GM18861 (cell line): ENCODE measurements around the gene LPP.

Source experiments
- ATAC-seq: cut with Tn5 transposase; IDR thresholded peaks from one replicate; pipeline ENCODE4 v1.9.1; 2021; ENCODE audit not compliant: unreplicated experiment

The LPP gene

DNA sequence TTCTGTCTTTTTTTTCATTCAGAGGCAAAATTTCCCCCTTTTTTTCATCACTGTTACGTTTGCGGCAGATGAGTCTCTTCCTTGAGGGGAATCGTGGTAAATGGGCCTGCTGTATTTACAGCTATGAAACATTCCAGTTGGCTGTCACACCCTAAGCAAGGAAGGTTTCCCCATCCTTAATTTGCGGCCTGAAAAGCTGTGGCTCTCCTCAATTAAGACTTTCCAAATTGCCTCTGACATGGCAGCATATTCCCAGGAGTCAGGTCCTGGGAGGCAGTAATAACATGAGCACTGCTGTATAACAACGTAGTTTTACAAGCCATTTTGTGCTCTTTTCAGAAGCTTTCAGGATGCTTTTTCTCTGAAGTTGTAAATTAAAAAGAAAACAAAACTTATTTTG lies 420.9 kb downstream of the LPP start:
- ATAC-seq, result no peak

DNA sequence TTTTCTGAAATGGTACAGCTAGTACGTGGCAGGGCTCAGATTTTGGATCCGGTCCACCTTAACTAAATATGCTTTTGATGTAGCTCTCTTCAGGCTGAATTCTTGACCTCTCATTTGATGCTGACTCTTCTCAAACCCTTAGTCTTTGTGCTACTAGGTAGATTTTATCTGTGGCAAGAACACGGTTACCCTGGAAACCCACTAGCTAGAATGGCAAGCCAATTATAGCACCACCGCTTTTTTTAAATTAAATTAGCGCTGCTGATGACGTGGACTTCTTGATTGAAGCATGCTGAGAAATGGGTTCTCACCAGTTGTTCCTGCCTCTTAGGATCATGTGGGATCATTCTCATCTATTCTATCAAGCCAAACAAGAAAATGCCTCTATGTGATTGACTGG lies 421.5 kb downstream of the LPP start:
- no peak for ATAC-seq

DNA sequence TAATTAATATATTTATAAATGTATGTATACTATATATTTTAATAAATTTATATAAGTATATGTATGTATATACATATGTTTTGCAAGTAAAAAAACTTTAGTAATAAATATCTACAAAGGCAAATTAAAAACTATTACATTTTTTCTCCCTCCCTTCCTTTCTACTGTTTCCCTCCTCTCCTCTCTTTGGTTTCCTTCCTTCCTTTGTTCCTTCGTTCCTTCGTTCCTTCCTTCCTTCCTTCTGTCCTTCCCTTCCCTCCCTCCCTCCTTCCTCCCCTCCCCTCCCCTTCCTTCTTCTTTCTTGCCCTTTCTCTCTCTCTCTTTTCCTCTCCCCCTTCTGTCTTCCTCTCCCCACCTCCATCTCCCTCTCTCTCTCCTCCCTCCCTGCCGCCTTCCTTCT lies 423.6 kb downstream of the LPP start:
- no peak for ATAC-seq

DNA sequence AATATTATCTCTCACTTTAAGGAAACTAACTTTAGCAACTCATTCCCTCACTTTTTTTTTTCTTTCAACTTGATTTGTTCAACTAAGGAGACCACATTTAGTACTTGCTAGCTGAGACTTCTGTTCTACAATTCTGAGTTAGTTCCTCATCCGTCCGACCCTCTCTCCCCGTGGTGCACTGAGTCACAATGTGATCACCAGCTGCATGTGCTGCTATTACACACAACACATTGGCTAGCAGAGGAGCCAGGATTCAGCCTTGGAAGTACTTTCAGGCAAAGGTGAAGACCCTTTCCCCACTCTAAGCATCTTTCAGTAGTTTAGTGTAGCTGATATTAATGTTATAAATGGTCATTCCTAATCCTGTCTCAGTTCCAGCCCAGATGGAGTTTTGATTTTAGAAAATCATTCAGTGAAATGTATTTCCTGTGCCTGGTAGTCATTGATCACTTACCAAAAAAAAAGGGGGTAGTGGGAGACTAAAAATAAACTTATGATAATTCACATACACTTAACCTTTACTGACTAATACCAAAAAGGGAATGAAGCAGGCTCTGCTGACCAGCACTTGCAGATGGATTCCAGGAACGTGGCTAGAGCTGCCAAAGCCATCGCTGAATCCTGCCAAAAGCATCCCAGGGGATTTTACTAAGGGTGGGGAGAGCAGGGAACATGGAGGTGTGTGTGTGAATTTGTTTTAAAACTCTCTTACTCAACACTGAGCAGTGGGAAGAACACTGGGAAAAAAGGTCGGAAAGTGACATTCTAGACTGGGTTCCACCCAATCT lies 424.8 kb downstream of the LPP start:
- no peak for ATAC-seq

DNA sequence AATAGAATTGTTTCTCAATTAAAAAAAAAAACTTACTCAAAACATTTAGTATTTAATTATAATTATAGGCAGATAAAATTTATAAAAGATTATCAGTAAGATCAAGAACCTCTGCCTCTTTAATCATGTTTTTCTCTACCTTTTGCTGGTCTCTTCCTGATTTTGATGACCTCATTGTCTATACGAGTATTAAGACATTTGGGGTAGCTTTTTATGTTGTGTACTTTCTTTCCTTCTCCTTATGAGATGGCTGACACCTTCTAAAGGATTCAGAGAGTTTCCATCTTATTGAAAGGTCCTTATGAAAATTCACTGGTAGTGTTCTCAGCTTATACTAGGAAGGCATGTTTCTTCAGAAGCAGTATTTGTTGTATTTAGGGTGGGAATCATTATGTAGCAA lies 426.3 kb downstream of the LPP start:
- no peak for ATAC-seq

DNA sequence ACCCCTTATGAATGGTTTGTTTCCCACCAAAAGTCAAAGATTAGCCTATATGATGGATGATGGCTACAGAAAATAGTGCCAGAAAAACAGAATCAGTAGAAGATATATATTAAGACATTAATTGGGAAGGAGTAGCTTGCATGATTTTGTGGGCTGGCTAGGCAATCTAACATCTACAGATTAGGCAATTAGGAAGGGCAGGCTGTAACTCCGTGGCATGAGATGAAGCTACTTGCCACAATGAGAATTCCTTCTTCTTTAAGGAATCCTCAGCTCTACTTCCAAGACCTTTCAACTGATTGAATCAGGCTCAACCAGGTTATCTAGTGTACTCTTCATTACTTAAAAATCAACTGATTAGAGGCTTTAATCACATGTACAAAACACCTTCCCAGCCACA lies 426.7 kb downstream of the LPP start:
- ATAC-seq, result no peak

DNA sequence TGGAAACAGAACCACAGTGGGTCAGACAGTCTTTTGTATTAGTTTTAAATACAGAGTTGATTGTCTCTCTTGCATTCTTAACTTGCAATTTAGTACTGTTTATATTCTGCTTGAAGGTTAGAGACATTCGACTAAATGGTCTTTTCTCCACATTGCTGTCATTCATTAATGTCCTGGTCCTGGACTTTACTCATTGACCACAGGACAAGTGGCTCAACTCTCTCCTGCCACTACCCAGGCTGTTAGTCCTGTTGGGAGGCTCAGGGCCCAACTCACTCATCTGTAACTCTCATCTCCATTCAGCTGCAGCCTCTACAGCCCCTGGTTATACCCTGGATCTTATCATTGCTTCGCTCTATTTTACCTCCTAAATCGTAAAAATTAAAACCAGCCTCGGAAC lies 427.4 kb downstream of the LPP start:
- ATAC-seq, result no peak

DNA sequence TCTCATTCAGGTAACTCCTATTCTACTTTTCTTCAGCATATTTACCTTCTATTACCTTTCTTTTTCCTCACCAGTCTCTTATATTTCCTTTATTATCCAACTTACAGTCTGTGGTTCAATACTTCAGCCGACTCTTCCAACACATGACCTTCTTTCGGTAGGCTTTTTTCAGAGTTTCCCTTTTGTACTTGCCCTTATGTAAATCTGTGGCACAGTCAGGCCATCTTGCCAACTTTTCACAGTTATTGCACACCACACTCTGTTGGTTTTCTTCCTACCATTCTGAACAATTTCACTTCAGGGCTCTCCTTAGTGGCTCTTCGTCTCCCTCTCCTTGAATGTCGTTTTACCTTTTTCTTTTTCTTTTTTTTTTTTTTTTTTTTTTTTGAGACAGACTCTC lies 427.8 kb downstream of the LPP start:
- no peak for ATAC-seq

DNA sequence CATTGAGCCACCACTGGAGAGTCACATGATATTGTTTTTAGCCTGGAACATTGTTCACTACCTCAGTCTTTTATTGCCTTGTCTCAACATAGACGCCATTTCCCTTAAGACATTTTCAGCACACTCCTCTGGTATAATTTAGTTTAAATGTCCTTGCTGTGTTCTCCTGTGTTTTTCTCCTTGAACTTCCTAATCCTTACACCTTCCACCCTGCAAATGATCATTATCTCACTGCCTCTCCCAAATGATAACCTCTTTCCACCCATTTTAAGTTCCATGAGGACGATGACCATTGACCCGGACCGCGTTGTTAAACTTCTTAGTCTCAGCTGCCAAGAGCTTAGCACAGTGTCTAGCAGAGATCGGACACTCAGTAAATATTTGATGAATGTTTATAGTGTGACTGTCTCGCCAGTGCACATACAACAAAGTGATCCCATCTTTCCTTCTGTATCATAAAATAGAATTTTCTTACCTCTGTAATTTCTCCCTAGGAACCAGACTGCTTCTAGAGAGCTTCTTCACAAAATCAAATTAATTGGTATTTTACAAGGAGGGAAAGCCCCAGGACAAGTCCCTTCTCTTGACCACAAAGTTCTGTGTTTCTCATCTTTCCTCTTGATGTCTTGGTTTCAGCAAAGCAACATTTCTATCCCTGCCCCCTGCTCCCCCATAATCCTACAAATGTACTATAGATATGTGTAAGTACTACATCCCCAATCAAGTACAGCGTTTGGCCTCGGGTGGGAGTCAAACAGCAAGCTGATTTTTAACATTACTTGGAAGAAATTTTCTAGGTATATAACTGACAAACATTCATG lies 429.6 kb downstream of the LPP start:
- ATAC-seq, result no peak

DNA sequence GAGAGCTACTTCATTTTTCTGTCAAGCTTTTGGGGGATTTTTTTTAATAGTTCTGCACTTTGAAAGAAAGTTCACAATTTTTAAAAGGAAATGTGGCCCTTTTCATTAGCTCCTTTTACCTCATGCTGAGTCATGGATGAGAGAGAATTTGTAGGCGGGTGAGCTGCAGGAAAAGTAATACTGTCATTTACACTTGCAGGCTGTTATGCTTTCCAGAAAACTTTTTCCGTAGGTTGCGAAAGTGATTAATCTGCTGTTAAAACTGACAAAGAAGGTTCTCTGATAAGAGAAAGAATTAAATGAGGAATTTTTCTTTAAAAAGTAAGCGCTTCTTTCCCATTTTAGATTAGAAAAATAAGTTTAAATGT lies 430.2 kb downstream of the LPP start:
- ATAC-seq, result no peak

DNA sequence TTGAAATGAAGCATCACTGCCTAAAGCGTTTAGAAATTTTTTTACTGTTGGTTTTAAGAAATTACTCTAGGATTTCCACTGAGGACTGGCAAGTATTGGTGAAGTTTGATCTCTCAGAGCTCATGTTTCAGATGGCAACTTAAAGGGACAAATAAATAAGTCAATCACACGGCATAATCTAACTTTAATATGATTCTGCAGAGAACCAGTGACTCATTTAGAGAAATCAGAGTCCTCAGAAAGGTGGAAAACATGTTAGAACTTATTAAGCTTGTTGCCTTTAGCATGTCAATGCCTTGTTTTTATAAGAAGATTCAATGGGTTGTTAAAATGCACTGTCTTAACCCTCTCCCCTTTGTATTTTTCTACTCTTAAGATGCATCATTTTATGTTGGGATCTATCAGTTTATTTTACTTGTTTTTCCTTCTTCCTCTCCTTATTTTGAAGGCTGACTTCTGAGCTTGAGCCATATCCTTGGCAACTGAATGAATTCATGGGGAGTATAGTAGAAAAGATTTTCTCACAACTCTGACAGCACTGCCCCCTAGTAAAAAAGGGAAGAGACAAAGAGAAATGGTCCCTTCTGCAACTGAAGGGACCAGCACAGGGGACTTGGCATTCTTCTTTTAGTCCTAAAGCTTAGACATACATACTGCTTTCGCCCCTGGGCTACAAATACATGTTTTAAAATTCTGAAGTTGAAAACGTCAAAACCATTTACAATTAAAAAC lies 431.2 kb downstream of the LPP start:
- ATAC-seq, result no peak

DNA sequence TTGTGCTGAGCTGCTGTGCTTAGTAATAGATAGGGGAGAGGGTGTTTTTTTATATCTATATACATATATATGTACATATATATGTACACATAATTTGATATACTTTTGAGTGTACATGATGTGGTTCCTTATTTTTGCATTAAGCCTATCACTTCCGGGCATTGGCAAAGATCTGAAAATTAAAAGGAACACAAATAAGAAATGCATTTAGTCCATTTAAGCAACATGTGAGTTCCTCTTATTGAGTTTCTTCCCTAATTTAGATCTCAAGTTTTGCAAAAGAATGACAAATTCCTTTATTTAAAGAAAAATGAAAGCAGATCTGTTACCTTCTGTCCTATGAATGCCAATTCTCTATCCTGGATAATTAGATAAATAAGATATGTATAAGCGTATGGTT lies 435.1 kb downstream of the LPP start:
- ATAC-seq, result no peak

DNA sequence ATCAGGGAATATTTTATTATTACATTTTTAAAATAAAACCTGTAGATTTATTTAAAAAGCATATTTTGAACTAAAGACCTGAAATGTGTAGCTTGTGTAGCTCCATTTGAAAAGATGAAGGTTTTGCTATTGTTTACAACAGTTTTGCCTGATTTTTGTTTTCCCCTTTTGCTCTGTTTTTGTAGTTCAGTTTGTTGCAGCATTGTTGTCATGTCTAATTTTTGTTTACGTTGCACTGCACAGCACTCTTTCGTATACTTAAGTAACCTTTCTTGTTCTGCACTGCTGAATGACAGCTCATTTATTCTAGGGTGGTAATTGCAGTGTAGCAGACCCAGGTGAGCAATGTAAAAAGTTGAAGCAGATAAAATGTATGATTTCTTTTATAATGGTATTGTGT lies 435.8 kb downstream of the LPP start:
- ATAC-seq, result no peak

DNA sequence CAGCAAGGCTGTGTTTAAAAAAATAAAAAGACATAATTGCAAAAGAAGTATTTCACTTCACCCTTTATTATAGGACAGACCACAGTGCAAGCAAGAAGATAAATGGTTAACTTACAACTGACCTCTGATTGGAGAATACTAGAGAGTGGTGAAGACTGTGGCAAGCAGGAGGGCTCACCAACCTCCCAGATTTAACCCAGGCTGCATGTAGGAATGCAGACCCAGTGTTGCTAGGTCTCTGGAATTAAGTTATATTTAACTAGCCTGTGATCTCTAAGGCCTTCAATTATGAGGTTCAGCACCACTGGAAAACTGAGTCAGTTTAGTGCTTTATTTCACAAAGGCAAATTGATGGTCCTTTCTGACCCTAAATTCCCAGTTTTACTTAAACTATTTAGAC lies 436.6 kb downstream of the LPP start:
- ATAC-seq, result no peak

DNA sequence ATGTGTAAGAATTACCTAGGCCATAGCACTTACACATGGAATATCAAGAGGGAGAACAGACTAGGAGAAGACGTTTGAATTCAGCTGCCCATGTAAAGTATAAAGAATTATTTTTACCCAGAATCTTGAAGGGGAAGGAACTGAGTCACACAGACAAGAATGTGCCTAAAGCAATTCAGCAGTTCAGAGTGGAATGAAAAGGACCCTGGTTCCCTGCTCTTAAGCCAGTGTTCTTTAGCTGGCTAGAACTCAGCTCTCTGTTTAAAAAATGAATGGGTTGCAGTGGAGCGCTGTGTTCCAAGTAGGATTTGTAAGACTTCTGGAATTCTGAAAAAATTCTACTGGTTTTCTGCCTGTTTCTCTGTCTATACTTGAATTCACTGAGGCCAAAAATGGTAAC lies 440.2 kb downstream of the LPP start:
- ATAC-seq, result no peak

DNA sequence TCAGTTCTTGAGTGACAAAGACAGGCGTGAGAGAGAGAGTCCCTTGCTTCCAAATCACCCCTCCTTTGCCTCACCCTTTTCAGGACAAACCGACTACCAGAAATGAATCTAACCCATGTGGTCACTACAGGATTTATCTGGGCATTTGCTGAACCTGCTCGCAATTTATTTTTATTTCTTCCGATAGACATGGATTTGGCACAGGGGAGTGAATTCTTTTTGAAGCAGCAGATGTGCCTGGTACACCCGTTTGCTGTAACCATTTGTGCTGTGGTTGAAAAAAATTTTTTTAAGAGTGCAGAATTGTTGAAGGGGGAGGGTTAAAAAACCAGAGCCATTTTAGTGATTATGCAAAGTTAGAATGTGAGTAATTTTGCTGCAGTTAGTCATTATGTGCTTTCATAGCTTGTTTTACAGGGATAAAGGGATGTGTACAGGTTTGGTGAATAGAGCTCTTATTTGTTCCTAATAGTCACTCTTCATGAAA lies 442.0 kb downstream of the LPP start:
- no peak for ATAC-seq

DNA sequence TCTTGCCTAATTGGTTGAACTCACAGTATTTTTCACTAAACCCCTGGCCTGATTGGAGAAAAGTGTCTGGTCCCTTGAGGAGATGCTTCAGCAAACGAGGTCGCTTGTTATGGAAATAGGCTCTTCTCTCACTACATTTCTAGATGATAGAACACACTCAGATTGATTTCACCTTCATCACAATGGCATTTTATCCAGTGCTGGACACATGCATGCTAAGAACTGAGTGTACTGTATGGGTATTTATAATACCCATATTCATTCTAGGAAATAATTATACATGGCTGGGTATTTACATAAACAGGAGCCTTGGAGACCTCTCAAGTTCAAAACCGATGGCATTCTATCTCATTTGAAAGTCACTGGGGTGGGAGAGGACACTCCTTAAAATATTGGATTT lies 444.9 kb downstream of the LPP start:
- no peak for ATAC-seq

DNA sequence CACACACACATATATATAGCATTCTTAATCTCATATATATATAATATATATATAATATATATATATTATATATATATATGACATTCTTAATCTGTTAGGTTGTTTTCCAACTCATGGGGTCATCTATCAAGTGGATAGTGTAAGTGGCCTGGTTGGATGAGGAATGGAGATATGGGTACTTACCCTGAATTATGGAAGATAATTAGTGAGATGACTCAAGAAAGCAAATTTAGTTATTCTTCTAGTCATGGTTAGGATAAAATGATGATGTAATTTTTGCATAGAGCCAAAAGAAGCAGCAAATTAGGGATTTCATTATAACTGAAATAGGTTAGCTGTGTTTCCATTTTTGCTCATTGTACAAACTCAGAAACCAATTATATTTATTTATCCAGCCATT lies 448.2 kb downstream of the LPP start:
- no peak for ATAC-seq

DNA sequence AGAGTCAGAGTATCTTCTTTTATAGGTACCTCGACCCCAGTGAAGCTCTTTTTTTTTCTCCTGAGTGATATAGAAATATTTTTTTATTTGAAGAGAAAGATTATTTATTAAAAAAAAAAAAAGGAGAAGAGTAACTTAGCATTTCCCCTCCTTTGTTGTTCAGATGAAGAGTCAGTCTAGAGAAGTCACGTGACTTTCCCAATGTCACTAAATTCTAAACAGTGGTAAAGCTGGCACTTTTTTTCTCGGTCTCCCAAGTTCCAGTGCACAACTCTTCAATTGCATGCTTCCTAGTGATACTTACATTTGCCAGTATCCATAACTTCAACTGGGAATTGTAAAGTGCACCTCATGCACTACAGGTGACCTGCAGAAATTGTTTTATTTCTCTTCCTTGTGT lies 448.7 kb downstream of the LPP start:
- no peak for ATAC-seq

DNA sequence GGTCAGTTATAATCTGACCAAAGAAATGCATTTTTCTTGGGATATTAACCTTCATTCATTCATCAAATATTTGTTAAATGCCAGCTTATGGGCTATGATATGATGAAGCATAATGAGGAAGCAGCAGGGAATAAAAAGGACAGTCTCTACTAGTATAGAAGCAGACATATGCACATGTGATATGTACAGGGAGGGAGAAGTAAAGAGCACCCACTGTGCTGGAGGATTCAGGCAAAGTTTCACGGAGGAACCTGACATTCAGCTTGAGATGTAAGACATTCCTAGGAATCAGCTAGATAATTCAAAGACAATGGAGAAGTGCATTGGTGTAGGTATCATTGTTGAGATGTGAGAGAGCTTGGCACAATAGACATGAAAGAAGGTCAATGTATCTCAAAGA lies 450.7 kb downstream of the LPP start:
- no peak for ATAC-seq

DNA sequence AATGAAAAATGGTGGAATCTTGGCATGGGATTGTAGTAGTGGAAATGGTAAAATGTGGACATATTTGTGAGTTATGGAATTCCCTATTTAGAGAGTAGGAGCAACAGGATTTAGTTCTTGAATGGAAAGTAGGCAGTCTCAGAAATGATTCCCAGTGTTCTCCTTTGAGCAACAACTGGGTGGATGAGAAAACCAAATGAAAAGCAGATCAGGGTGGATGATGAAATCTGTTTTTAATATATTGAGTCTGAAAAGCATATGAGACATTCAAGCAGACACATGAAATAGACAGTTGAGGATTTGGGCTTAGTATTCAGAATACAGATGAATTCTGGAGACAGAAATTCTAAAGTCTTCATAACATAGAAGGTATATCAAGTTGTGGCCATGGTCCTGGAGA lies 451.3 kb downstream of the LPP start:
- ATAC-seq, result no peak

DNA sequence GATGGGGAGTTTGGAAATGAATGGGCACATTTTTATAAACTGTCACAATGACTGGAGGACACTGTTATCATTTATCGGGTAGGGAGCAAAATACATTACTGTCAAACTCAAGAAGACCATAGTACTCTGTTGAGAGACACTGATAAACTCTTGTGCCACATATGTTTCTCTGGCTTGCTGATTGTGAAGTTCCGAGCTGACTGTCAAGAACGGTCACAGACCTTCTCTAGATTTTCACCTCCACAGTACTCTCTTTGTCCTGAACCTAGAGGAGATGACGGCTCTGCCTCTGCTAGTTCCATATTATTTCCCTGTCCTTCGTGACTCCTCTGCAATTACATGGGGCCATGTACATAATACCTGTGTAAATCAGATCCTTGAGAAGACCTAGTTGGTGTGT lies 451.9 kb downstream of the LPP start:
- ATAC-seq, result no peak
